ENCODE measurements around the gene TMEM238L.

Gene TMEM238L

GRCh38 chr17:10775740-10776356 lies 28.1 kb downstream of the TMEM238L start:
- Histone ChIP-seq H2AFZ (ENCODE audit: low read depth, low read length) (no peak overlapping the region), H2BK120ac (ENCODE audit: low read depth, low read length) (no peak overlapping the region), H2BK12ac (ENCODE audit: low read length in 2 of 2) (no peak overlapping the region), H3K9me3 (ENCODE audit: control insufficient read depth, low read length) (peaks cover 9% of the 10 kb centered on the region), H3K4ac (ENCODE audit: low read depth in 1 of 2, low read length in 2 of 2) (no peak overlapping the region), H3K4me3 (ENCODE audit: insufficient read depth in 1 of 2, low read depth in 1 of 2, low read length in 2 of 2) (no peak overlapping the region), H3K79me1 (replicated peaks; ENCODE audit: low read length, poor library complexity, severe bottlenecking) (no peaks in the 10 kb centered on the region), H3K36me3 (ENCODE audit: control insufficient read depth in 1 of 2, insufficient read depth in 2 of 2, low read depth in 1 of 2, low read length in 2 of 2) (no peaks in the 10 kb centered on the region), H2AK5ac (ENCODE audit: low read length, severe bottlenecking) (no peak overlapping the region), H3K4me1 (ENCODE audit: control insufficient read depth, insufficient read depth, low read depth, low read length) (no peaks in the 10 kb centered on the region), H2BK15ac (ENCODE audit: low read depth, poor library complexity, severe bottlenecking) (no peak overlapping the region), H4K8ac (ENCODE audit: low read length) (no peak overlapping the region), H3K9ac (ENCODE audit: low read length) (no peak overlapping the region), H3K27ac (ENCODE audit: low read length, poor library complexity, severe bottlenecking) (no peak overlapping the region), H2BK5ac (ENCODE audit: low read depth, low read length, poor library complexity, severe bottlenecking) (no peak overlapping the region), H4K91ac (ENCODE audit: low read length) (no peak overlapping the region), H3K27me3 (ENCODE audit: control insufficient read depth in 1 of 2, insufficient read depth in 1 of 2, low read length in 2 of 2) (no peaks in the 10 kb centered on the region), H3K23ac (ENCODE audit: low read length in 2 of 2) (no peak overlapping the region), H3K14ac (ENCODE audit: low read length in 2 of 2) (no peak overlapping the region), H3K18ac (ENCODE audit: low read depth in 1 of 2, low read length in 2 of 2) (no peak overlapping the region), H3K4me2 (ENCODE audit: low read length, poor library complexity, severe bottlenecking) (no peak overlapping the region)
- WGBS = 71% methylated on average over 5 of the region's 5 CpGs
- DNase-seq = no peak

GRCh38 chr17:10775058-10775457 lies 28.8 kb downstream of the TMEM238L start:
- Histone ChIP-seq H2BK15ac (ENCODE audit: low read depth, poor library complexity, severe bottlenecking) (no peak overlapping the region), H3K27me3 (ENCODE audit: control insufficient read depth in 1 of 2, insufficient read depth in 1 of 2, low read length in 2 of 2) (no peaks in the 10 kb centered on the region), H2AK5ac (ENCODE audit: low read length, severe bottlenecking) (no peak overlapping the region), H2AFZ (ENCODE audit: low read depth, low read length) (no peak overlapping the region), H2BK120ac (ENCODE audit: low read depth, low read length) (no peak overlapping the region), H3K27ac (ENCODE audit: low read length, poor library complexity, severe bottlenecking) (no peak overlapping the region), H3K4me3 (ENCODE audit: insufficient read depth in 1 of 2, low read depth in 1 of 2, low read length in 2 of 2) (no peak overlapping the region), H3K23ac (ENCODE audit: low read length in 2 of 2) (no peak overlapping the region), H3K9me3 (ENCODE audit: control insufficient read depth, low read length) (peaks cover 9% of the 10 kb centered on the region), H3K14ac (ENCODE audit: low read length in 2 of 2) (no peak overlapping the region), H3K36me3 (ENCODE audit: control insufficient read depth in 1 of 2, insufficient read depth in 2 of 2, low read depth in 1 of 2, low read length in 2 of 2) (no peaks in the 10 kb centered on the region), H3K9ac (ENCODE audit: low read length) (no peak overlapping the region), H3K4ac (ENCODE audit: low read depth in 1 of 2, low read length in 2 of 2) (no peak overlapping the region), H3K18ac (ENCODE audit: low read depth in 1 of 2, low read length in 2 of 2) (no peak overlapping the region), H3K4me2 (ENCODE audit: low read length, poor library complexity, severe bottlenecking) (no peak overlapping the region), H3K79me1 (replicated peaks; ENCODE audit: low read length, poor library complexity, severe bottlenecking) (no peaks in the 10 kb centered on the region), H2BK5ac (ENCODE audit: low read depth, low read length, poor library complexity, severe bottlenecking) (no peak overlapping the region), H2BK12ac (ENCODE audit: low read length in 2 of 2) (no peak overlapping the region), H4K8ac (ENCODE audit: low read length) (no peak overlapping the region), H4K91ac (ENCODE audit: low read length) (no peak overlapping the region), H3K4me1 (ENCODE audit: control insufficient read depth, insufficient read depth, low read depth, low read length) (no peaks in the 10 kb centered on the region)
- DNase-seq = no peak
- WGBS = 82% methylated on average over 3 of the region's 4 CpGs

- Histone ChIP-seq H3K27me3 (ENCODE audit: control insufficient read depth in 1 of 2, insufficient read depth in 1 of 2, low read length in 2 of 2) (no peaks in the 10 kb centered on the region), H3K18ac (ENCODE audit: low read depth in 1 of 2, low read length in 2 of 2) (no peak overlapping the region), H4K91ac (ENCODE audit: low read length) (no peak overlapping the region), H2AFZ (ENCODE audit: low read depth, low read length) (no peak overlapping the region), H2BK15ac (ENCODE audit: low read depth, poor library complexity, severe bottlenecking) (no peak overlapping the region), H3K9me3 (ENCODE audit: control insufficient read depth, low read length) (peaks cover 9% of the 10 kb centered on the region), H2BK12ac (ENCODE audit: low read length in 2 of 2) (no peak overlapping the region), H3K9ac (ENCODE audit: low read length) (peak overlapping the region; percentile 31), H2BK120ac (ENCODE audit: low read depth, low read length) (no peak overlapping the region), H3K4me2 (ENCODE audit: low read length, poor library complexity, severe bottlenecking) (no peak overlapping the region), H3K4me3 (ENCODE audit: insufficient read depth in 1 of 2, low read depth in 1 of 2, low read length in 2 of 2) (no peak overlapping the region), H3K23ac (ENCODE audit: low read length in 2 of 2) (no peak overlapping the region), H3K79me1 (replicated peaks; ENCODE audit: low read length, poor library complexity, severe bottlenecking) (no peaks in the 10 kb centered on the region), H2AK5ac (ENCODE audit: low read length, severe bottlenecking) (no peak overlapping the region), H2BK5ac (ENCODE audit: low read depth, low read length, poor library complexity, severe bottlenecking) (no peak overlapping the region), H3K14ac (ENCODE audit: low read length in 2 of 2) (no peak overlapping the region), H4K8ac (ENCODE audit: low read length) (no peak overlapping the region), H3K27ac (ENCODE audit: low read length, poor library complexity, severe bottlenecking) (no peak overlapping the region), H3K36me3 (ENCODE audit: control insufficient read depth in 1 of 2, insufficient read depth in 2 of 2, low read depth in 1 of 2, low read length in 2 of 2) (no peaks in the 10 kb centered on the region), H3K4ac (ENCODE audit: low read depth in 1 of 2, low read length in 2 of 2) (no peak overlapping the region), H3K4me1 (ENCODE audit: control insufficient read depth, insufficient read depth, low read depth, low read length) (no peaks in the 10 kb centered on the region)
- WGBS = 80% methylated on average over 1 of the region's 2 CpGs
- no peak for DNase-seq
Measured at GRCh38 chr17:10773391-10773790, 30.5 kb downstream of the TMEM238L start.

GRCh38 chr17:10772425-10773380 lies 31.2 kb downstream of the TMEM238L start:
- Histone ChIP-seq H3K4ac (ENCODE audit: low read depth in 1 of 2, low read length in 2 of 2) (no peak overlapping the region), H3K27ac (ENCODE audit: low read length, poor library complexity, severe bottlenecking) (no peak overlapping the region), H3K4me3 (ENCODE audit: insufficient read depth in 1 of 2, low read depth in 1 of 2, low read length in 2 of 2) (no peak overlapping the region), H3K4me2 (ENCODE audit: low read length, poor library complexity, severe bottlenecking) (no peak overlapping the region), H3K9ac (ENCODE audit: low read length) (peak overlapping the region; percentile 31), H2BK15ac (ENCODE audit: low read depth, poor library complexity, severe bottlenecking) (no peak overlapping the region), H4K8ac (ENCODE audit: low read length) (no peak overlapping the region), H3K27me3 (ENCODE audit: control insufficient read depth in 1 of 2, insufficient read depth in 1 of 2, low read length in 2 of 2) (no peaks in the 10 kb centered on the region), H2AK5ac (ENCODE audit: low read length, severe bottlenecking) (no peak overlapping the region), H3K18ac (ENCODE audit: low read depth in 1 of 2, low read length in 2 of 2) (no peak overlapping the region), H3K9me3 (ENCODE audit: control insufficient read depth, low read length) (peaks cover 9% of the 10 kb centered on the region), H3K4me1 (ENCODE audit: control insufficient read depth, insufficient read depth, low read depth, low read length) (no peaks in the 10 kb centered on the region), H2BK12ac (ENCODE audit: low read length in 2 of 2) (no peak overlapping the region), H2AFZ (ENCODE audit: low read depth, low read length) (no peak overlapping the region), H2BK120ac (ENCODE audit: low read depth, low read length) (no peak overlapping the region), H2BK5ac (ENCODE audit: low read depth, low read length, poor library complexity, severe bottlenecking) (no peak overlapping the region), H3K79me1 (replicated peaks; ENCODE audit: low read length, poor library complexity, severe bottlenecking) (no peaks in the 10 kb centered on the region), H4K91ac (ENCODE audit: low read length) (no peak overlapping the region), H3K36me3 (ENCODE audit: control insufficient read depth in 1 of 2, insufficient read depth in 2 of 2, low read depth in 1 of 2, low read length in 2 of 2) (no peaks in the 10 kb centered on the region), H3K14ac (ENCODE audit: low read length in 2 of 2) (no peak overlapping the region), H3K23ac (ENCODE audit: low read length in 2 of 2) (no peak overlapping the region)
- 32% methylated on average over 9 of the region's 9 CpGs for WGBS
- DNase-seq = no peak
